ENCODE results near the gene EMC7.
"Not testable (repeated sequence)": the region's sequence is repeated elsewhere in the genome, so short reads cannot be mapped to it uniquely, and the experiment has no call there.

EMC7 gene

DNA sequence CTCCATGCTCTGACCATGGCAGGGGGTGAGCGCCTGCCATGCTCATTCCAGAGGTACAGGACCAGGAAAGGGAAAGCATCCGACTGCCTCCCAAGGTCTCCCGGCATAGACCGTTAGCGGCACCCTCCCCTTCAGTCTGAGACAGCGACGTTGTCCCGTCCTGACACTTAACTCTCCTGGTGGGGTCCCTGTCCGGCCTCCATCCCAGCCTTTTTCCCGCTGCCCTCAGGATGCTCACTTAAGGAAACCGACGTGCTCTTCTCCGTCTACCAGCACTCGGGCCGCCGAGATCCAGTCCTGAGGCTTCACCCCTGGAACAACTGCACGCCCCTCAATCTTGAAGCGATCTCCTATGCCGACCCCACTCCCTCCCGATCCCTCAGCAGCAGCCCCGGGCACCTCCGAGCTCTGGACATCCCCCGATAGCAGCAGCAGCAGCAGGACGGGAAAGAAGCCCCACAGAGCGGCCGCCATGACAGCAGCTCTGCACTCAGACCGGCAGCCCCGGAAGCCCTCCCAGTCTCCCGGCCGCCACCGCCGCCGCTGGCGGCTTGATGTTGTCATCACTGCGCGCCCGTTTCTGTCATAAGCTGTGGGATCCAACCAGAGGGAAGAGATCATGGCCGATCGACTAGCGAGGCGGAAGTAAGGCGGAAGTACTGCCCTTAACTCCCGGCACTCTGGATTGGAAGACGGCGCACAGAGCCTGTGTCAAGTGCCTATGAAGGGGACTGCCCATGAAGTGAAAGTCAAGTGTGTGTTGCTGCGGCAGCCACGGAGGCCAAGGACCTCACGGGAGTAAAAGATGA is at the start of gene EMC7, which contains the start of gene PGBD4:
Gene EMC7 (minus strand): TSS at position 497 of the 809 bp plus-strand sequence. CDS start 23 bp downstream, at position 474.
Gene PGBD4 (plus strand): TSS at position 718 of the 809 bp plus-strand sequence. CDS start 449 bp downstream, outside the sequence.
- DNase-seq, result peak; percentile 96 to 99 (median 98)

DNA sequence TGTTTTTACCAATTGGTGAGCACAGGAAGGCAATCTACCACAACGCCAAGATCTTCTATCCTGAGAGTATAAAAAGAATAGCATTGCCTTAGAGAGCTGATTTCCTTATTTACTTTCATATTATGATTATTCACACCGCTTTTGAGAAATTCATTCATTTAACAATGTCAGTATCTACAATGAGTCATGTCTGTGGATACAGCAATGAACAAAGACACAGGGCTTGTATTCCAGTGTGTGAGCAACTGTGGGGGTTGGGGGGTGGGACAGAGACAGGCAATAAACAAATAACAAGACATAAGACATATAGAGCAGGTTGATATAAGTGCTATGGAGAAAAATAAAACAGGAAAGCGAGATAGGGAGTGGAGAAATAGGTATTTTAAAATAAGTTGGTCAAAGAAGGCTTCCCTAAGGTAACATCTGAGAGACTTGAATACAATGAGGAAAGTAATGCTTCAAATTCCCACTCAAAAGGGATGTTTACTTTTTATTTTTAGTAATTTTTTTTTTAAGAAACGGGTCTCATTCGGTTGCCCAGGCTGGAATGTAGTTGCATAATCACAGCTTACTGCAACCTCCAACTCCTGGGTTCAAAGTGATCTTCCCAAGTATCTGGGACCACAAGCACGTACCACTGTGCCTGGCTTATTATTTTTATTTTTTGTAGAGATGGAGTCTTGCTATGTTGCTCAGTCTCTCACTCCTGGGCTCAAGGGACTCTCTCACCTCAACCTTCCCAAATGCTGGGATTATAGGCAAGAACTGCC is 45.9 kb upstream of the EMC7 start:
- DNase-seq, result no peak

DNA sequence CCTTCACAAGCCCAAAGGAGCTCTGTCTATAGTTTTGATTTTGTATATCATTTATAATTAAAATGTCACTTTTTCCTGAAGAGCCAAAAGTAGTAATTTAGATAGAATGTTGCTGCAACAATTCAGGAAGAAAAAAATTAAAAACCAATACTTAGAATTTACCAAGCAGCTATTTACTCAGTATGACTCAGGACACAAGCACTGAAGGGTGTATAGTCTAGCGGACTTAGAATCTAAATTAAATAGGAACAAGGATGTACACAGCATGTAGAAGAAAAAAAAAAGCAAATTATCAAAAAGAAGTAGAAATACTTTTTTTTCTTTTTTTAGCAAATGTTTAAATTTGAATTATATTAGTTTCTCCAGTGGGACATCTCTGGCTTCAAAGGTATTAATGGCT is 31.8 kb upstream of the EMC7 start:
- no peak for DNase-seq

DNA sequence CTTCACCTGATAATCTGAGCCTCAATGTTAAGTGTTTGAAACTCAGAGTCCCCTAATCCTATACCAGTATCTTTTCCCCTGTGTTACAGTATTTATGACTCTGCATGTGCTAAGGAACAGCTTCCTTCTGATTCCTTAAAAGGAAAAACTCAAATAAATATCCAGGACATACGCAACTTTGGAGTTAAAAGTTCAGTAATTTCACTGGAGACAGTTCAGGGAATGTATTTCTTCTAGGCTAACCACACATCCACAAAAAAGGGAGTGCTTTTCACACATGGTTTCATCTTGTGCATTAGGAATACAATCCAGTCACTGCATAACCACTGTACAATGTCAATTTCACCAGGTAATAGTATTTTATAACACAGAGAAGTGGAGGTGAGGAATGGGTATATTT is 31.2 kb upstream of the EMC7 start:
- no peak for DNase-seq

DNA sequence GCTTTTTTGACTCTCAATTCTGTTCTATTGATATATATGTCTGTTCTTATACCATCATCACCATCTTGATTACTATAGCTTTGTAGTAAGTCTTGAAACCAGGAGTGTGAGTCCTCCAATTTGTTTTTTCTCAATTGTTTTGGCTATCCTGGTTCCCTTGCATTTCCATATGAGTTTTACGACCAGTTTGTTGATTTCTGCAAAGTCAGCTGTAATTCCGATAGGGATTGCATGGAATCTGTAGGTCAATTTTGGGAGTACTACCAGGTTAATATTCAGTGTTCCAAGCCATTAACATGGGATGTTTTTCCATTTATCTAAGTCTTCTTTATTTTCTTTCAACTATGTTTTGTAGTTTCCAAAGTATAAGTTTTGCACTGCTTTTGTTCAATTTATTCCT is 27.2 kb upstream of the EMC7 start:
- no peak for DNase-seq

DNA sequence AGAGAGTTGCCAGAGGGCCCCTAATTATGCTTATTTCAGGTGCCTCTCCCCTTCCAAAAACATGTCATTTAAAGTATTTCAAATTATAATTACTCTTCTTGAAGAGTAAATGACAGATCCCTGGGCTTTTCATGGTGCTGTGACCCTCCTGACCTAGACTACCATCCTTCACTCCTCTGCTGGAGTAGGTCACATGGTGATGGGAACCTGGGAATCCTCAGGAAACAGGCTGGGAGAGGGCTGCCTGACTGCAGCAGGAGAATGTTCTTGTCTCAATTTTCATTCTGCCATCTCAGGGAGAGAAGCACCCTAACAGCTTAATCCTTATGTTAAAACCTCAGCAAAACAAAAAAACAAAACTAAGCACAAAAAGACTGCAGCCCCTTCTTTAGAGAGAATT is 24.9 kb upstream of the EMC7 start:
- no peak for DNase-seq

DNA sequence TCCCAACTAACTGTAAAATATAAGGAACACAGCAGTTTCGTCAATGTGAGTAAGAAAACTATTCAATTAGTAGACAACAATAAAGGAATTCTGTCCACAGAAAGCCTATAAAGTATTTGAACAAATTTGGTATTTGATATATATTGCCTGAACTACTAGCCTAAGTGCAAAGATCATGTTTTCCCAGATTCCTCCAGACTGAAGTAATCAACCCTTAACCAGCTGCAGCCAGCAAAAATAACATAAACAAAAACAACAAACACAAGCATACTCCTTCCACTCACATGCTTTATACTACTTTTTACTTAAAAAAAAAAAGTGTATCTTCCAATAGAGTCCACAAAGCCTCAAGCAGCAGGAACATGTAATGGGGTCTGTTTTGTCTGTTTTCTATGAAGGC is 24.3 kb upstream of the EMC7 start:
- DNase-seq, result no peak

DNA sequence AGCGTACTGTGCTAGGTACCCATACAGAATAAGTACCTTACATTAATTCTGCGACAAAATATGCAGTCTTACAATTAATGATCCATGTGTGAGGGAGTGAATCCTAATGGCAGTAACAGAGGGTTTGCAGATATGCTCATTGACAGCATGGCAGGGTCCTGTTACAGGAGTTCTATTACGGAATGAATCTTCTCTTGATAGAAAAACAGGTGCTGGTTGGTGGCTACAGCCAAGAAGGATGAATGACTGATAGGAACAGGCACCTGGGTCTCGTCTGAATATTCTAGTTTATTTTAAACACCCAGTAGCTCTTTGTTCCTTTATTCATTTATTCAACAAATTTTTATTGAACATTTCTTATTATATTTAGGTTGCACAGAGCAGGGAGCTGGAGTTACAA is 23.0 kb upstream of the EMC7 start:
- no peak for DNase-seq

DNA sequence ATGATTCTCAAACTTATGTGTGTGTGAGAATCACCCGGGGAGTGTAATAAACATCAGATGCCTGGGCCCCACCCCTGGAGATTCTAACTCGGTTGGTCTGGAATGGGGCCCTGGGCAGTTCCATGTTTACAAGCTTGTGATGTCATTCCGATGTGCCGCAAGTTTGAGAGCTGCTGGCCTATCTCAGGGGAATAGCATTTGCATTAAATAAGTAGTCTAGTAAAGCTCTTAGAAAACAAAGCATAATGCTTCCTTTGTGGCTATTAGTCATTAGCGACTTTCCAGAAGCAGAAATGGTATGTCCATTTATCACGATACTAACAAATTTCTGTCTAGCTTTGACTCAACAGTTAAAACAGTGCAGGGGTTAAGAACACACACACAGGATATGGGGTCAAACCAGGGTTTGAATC is 21.1 kb upstream of the EMC7 start:
- DNase-seq, result no peak

DNA sequence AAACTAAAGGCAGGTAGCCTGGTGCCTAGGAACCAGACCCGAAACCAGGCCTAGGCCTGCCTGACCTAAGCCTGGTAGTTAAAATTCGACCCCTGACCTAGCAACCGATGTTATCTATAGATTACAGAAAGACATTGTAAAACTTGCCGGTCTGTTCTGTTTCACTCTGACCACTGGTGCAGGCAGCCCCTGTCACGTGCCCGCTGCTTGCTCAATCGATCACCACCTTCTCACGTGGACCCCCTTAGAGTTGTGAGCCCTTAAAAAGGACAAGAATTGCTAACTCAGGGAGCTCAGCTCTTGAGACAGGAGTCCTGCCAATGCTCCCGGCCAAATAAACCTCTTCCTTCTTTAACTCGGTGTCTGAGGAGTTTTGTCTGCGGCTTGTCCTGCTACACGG is 20.1 kb upstream of the EMC7 start:
- DNase-seq, result not testable (repeated sequence)

DNA sequence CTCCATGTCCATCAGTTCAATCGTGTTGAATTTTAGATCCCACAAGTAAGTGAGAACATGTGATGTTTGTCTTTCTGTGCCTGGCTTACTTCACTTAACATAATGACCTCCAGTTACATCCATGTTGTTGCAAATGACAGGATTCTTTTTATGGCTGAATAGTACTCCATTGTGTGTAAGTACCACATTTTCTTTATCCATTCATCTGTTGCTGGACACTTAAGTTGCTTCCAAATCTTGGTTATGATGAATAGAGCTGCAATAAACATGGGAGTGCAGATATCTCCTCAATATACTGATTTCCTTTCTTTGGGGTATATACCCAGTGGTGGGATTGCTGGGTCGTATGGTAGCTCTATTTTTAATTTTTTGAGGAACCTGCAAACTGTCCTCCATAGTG is 18.8 kb upstream of the EMC7 start:
- not testable (repeated sequence) for DNase-seq

DNA sequence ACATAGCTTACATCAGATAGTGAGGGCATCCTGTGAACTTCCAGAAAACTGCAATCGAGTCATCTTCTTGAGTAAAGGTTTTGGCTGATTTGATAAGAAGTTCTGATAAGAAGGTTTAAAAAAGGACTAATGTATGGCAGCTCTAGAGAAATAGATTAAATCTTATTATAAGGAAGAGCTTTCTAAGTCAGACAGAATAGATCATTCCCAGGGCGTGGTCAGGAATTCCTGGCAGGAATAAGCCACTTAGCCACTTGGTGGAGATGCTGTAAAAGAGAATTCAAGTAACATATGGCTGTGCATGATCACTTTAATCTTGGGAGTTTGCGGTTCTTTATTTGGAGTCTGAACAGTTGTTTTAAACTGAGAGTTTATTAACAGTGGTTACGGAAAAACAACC is 17.6 kb upstream of the EMC7 start:
- DNase-seq, result no peak

DNA sequence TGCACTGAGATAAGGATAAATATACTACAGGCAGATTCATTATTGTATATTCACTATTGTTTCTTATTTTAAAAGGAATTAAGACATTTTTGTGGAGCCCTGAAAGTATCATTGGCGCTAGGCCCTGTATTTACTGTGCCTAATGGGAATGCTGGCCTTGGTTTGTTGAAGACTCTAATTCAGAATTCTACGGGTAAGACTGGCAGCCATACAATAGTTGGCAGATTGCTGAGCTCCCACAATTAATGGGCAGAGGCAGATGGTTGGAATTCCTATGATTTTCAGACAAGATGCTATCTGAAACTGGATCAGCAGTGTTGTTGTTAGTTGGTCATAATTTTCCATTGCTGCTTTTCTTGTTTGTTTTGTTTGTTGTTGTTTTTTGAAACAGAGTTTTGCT is 15.0 kb upstream of the EMC7 start:
- no peak for DNase-seq

DNA sequence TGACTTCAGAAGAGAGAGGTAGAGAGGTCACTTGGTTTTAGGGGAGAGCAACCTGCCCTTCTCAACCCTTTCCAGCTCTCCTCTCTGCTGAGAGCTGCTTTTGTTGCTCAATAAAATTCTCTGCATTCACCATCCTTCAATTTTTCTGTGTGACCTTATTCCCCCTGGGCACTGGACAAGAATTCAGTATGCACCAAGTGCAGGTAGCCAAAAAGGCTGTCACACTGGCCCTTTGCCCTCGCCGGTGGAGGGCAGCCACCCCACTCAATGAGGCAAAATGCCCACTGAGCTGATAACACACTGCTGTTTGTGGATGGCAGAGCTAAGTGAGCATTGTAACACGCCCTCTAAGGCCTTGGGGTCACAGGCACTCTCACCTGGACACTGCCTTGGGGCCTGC is 13.1 kb upstream of the EMC7 start:
- no peak for DNase-seq

DNA sequence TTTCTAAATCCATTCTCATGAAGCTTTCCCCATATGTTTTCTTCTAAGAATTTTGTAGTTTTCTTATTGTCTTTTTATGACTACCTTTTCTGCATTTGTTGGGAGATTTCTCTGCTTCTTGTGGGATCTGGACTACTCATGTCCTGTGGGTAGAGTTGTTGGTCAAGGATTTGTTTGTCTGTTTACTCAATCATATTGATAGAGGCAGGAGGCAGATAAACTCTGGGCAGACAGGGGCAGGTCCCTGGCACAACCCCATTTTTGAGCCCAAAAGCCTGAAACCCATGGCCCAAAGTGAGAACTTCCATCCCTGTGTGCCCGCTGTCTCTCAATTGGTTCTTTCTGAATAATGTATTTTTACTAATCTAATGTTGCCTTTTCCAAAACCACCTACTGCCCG is 12.6 kb upstream of the EMC7 start:
- no peak for DNase-seq

DNA sequence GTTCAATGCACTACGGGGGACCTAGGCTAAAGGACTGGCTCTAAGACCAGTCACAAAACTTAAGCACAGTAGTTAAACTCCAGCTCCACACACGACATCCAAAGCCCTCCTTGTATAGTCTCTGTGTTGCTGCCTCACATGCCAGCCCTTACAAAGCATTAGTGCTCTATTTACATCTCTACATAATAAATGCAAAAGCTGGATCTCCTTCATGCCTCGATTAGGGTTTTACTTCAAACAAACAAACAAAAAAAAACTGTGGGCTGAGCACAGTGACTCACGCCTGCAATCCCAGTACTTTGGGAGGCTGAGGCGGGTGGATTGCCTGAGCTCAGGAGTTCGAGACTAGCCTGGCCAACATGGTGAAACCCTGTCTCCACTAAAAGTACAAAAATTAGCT is 9.8 kb upstream of the EMC7 start:
- no peak for DNase-seq

DNA sequence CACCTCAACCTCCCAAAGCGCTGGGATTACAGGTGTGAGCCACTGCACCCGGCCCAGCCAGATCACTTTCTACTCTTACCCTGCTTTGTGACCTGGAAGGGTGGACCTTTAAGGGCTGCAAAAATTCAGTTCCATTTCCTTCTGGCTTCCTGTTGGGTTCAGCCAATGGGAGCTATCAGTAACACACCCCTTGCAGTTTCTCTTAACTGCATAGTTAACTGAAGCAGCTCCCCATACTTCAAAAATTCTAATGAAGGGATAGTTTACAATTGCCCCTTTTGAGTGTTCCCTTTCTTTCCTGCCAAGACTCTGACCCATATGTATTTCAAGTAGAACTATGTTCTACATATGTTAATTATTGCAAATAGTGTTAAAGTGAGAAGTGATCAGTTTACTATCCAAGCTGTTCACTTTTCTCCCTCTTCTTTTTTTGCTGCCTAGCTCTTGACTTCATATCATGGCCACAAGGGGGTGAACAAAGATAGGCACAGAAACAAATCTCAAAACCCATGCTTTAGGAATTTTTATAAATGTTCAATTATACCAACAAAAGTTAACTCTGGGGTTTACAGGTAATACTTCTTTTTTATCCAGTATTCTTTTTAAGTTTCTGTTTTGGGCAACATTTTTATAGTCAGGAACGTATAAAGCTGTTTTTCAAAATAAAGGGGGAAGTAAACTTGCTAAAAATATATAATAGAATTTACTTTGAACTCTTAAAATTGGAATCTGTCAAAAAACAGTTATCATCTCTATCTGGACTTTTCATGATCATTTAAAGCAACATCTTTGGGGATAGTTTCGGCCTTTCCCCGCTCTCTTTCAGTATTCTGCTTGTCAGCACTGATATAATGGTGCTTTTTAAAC is 8.4 kb upstream of the EMC7 start:
- DNase-seq, result peak in 2 of 6 experiments; percentile 4 to 6

DNA sequence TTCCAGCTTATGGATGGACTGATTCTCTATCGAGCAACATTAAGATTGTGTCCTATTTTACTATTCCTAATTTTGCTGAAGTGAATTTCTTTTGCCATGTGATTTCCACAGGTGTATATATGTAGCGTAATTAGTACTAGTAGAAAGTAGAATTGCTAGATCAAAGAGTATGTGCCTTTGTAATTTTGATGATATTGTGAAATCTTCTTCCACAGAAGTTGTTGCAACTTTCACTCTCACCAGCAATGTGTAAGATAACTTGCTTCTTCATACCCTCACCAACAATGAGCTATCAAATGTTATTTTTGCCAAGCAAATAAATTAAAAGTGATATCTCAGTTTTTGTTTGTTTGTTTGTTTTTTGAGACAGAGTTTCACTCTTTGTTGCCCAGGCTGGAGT is 5.7 kb upstream of the EMC7 start:
- no peak for DNase-seq

DNA sequence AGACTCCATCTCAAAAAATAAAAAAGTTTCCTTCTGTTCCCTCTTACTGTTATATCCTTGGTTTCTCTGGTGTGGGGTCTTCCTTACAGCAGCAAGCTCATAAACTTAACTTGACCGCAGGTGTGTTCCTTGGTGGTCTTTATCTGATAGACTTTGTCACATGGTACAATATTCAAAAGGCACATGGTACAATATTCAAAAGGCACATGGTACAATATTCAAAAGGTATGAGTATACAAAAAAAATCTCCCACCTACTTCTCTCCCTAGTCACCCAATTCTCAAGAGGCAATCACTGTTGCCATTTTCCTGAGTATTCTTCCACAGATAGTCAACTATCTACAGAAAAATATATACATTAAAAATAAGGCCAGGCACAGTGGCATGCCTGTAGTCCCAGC is 4.8 kb upstream of the EMC7 start:
- no peak for DNase-seq

DNA sequence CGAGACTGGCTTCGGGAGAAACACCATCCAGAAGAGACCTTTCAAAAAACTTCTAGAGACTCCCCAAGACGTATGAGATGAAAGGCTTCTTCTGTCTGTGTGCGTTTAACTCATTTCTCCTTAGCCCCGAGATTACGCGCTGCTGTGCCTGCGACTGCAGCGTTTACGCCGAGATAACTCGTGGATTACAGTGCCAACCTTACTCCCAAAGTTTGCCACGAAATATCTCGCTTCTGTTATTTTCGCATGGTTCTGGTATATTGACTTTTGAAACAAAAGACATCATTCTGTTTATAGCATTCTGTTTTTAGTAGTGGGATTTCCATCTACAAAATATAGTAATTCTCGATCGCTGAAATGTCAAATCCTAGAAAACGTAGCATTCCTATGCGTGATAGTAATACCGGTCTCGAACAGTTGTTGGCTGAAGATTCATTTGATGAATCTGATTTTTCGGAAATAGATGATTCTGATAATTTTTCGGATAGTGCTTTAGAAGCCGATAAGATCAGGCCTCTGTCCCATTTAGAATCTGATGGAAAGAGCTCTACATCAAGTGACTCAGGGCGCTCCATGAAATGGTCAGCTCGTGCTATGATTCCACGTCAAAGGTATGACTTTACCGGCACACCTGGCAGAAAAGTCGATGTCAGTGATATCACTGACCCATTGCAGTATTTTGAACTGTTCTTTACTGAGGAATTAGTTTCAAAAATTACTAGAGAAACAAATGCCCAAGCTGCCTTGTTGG is 688 bp upstream of the EMC7 start:
- peak in 1 of 6 experiments; percentile 2 for DNase-seq

DNA sequence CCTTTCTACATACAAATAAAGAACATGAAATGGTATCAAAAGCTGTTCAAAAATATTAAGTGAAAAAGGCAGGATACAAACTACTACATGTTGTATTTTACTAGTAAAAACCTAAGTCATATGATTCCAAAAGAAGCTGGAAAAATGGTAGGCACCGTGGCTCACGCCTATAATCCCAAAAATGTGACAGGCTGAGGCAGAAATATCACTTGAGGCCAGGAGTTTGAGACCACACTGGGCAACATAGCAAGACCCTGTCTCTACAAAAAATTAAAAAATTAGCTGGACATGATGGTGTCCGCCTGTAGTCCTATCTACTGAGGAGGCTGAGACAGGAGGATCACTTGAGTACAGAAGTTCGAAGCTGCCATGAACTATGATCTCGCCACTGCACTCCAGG is 1.7 kb downstream of the EMC7 start:
- DNase-seq, result no peak

DNA sequence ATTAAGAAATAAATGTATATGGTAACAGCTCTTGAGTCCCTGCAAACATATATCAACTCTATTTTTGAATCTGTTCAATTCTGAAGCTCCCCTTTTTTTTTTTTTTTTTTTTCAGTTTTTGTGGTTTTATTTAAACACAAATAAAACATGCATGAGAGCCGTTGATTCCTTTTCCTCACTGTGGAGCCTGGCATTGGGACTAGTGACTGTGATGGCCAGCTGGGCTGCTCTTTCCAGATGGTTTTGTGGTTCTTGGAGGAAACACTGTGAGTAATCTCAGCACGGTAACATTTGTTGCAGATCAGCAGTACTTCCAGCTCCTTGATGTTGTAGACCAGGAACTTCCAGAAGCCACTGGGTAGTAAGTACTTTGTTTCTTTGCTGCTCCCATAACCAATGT is 15.9 kb downstream of the EMC7 start:
- DNase-seq, result no peak

DNA sequence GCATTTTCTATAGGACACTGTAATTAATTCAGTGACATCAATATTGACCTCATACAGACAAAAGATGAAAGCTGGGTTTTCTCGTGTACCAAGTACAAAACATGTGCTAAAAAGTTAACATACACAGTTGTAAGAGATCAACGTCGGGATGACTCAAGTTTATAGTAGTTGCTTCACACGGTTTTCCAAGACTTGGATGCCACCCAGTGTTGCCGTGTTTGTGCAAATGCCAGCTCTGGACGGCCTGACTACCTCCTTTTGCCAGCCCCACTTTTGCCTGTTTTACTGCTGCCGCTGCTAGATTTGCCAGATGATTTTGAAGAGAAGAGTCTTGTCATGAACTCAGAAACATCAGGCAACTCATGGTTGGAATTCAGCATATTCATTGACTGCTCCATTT is 17.6 kb downstream of the EMC7 start:
- no peak for DNase-seq

Measured in stimulated activated naive CD4-positive, alpha-beta T cell (primary cell).